Measurements from ENCODE around the gene PRDM16. TPM values are rescaled to one million over a fixed set of nuclear protein-coding genes. Genes with fewer than 3 reads are reported as not detected.

Gene PRDM16
- total and polyA plus RNA-seq, 2 of the 8 experiments (the other 6 are each of a cell fraction or from before 2014, with no cell fraction given) = 0.39 to 0.43 TPM

GRCh38 chr1:3335754-3336640 lies 267.0 kb downstream of the PRDM16 start (continued):
- TF ChIP-seq, protein P1, sequence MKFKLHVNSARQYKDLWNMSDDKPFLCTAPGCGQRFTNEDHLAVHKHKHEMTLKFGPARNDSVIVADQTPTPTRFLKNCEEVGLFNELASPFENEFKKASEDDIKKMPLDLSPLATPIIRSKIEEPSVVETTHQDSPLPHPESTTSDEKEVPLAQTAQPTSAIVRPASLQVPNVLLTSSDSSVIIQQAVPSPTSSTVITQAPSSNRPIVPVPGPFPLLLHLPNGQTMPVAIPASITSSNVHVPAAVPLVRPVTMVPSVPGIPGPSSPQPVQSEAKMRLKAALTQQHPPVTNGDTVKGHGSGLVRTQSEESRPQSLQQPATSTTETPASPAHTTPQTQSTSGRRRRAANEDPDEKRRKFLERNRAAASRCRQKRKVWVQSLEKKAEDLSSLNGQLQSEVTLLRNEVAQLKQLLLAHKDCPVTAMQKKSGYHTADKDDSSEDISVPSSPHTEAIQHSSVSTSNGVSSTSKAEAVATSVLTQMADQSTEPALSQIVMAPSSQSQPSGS (IDR thresholded peaks at IDR 0.05; ENCODE audit: low read length) = no peak
- TF ChIP-seq FOSL1 (IDR thresholded peaks at IDR 0.05; ENCODE audit: insufficient read depth, low read depth, low read length) (no peak), TAF7 (optimal IDR thresholded peaks at IDR 0.05; ENCODE audit: borderline replicate concordance, low read depth, low read length) (no peak)

All from H1 (cell line).